T-helper 9 cell (primary cell): Measurements from ENCODE around the gene OR6B1.
"Not testable (repeated sequence)": the region's sequence is repeated elsewhere in the genome, so short reads cannot be mapped to it uniquely, and the experiment has no call there.

Source experiments
- DNase-seq: peaks from one replicate; pipeline ENCODE4 v3.0.0-alpha.2; 2020

The OR6B1 gene

DNA sequence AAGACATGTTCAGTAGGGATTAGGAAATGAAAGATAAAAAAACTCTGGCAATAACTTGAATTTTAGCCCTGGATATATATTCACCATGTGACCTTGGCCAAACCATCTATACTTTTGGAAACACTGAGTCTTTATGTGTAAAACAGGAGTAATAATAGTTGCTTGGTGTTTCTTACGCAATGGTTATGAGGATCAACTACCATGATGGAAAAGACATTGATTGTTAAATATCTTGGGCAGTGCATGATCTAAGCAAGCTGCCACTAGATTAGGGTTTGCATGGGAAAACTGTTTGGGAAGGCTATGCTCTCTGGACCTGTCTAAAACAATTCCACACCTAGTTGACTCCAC, 6.5 kb downstream of the OR6B1 start:
- DNase-seq, result no peak

DNA sequence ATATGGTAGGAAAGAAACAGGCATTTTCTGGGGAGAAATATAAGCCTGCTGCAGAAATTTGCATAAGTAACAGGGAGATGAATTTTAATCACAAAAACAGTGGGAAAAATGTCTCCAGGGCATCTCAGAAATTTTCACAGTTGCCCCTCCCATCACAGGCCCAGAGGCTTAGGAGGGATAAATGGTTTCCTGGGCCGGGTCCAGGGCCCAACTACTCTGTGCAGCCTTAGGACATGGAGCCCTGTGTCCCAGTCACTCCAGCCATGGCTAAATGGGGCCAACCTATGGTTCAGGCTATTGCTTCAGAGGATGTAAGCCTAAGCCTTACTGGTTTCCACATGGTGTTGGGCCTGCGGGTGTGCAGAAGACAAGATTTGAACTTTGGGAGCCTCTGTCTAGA, 9.2 kb downstream of the OR6B1 start:
- DNase-seq, result no peak

DNA sequence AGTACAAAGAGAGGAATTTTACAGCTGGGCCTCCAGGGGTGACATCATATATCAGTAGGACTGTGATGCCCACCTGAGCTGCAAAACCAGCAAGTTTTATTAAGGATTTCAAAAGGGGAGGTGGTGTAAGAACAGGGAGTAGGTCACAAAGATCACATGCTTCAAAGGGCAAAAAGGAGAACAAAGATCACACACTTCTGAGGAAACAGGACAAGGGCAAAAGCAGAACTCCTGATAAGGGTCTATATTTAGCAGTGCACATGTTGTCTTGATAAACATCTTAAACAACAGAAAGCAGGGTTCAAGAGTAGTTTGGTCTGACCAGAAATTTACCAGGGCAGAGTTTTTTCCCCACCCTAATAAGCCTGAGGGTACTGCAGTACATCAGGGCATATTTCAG, 9.9 kb downstream of the OR6B1 start:
- not testable (repeated sequence) for DNase-seq

DNA sequence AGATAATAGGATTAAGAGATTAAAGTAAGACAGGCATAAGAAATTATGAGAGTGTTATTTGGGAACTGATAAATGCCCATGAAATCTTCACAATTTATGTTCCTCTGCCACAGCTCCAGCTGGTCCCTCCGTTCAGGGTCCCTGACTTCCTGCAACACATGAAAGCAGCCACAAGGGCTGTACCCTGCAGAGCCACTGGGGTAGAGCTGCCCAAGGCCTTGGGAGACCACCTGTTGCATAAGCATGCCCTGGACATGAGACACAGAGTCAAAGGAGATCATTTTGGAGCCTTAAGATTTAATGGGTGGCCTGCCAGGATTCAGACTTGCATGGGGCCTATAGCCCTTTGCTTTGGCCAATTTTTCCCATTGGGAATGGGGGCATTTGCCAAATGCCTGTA, 10.7 kb downstream of the OR6B1 start:
- not testable (repeated sequence) for DNase-seq

DNA sequence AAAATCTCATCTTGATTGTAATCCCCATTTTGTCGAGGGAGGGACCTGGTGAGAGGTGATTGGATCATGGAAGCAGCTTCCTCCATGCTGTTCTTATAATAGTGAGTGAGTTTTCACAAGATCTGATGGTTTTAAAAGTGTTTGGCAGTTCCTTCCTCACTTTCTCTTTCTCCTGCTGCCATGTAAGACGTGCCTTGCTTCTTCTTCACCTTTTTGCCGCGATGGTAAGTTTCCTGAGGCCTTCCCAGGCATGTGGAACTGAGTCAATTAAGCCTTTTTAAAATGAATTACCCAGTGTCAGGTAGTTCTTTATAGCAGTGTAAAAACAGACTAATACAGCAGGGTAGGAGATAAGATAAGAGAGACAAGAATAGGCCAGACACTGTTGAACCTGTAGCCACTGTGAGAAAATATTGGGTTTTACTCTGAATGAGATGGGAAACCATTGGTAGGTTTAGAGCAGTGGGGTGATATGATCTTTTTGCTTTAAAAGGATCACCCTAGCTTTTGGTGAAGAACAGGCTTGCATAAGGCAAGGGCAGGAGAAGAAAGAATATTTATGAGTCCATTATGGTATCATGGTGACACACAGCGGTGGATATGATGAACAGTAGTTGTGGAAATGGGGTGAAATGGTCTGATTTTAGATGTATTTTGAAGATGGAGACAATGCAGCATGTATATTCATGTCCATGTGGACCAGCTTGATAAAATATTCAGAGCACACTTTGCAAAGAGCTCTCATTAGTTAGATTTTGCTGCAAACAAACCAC, 11.5 kb downstream of the OR6B1 start:
- no peak for DNase-seq

DNA sequence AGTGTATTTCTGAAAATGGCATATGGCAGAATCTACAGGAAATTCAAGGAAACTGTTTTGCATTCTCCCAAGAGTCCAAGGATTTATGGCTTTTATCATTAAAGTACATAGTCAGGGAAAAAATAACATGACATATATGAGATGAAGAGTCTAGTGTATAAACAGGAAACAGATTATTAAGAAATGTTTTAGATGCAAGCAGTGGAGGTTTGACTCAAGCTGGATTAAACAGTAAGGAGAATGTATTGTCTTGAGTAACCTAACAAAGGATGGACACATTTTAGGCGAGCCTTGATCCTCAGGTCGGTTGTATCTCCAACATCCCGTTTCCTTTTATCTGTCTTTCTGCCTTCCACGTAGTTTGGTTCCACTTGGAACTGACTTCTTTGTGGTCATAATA, 17.9 kb downstream of the OR6B1 start:
- DNase-seq, result no peak

DNA sequence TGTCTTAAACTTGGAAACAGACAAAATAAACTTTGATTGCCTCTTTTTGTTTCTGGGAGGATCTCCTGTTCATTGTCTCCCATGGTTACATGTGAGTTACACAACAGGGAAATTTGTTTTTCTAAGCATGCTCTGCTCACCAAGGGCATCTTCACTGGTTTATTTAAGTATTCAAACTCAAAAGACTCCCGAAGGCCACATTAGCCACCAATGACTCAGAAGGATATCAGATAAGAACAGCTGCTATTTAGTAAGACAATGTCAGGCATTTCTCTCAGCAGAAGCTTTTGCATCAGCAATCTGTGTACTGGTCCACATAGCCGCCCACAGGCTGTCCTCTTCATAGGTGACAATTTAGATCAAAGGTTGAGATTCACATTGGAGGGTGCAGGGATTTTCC, 19.3 kb downstream of the OR6B1 start:
- DNase-seq, result no peak

DNA sequence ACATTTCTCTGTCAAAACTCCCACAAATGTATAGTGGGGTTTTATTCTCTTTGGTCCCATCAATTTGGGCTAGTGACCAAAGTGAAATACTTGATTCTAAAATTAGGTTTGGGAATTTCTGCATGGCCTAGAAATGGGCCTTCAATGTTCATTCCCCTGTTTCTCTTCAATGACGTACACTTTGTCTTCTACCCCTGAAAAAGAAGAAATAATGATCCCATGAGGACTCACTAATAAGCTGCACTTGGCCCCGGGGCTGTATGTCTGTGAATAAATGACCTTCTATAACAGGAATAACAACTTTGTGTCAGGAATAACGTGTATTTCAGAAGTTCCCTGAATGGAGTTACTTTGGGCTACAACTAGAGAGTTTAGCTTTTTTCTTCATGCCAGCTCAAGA, 20.2 kb downstream of the OR6B1 start:
- DNase-seq, result no peak

DNA sequence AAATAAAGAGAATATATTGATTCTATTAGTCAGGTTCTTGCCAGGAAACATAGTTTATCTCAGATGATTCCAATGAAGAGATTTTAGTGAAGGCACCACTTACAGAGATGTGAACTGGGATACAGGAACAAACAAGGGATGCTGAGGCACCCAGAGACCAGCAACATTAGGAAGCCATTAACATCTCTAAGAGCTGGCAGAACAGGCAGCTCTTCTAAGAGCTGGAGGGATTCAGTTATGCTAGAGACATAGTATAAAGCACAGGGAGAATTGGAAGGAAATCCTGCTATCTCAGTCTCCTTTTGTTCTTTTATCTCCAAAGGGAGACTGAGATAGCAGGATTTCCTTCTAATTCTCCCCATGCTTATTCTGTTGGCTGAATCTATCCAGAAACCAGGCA, 22.0 kb downstream of the OR6B1 start:
- no peak for DNase-seq

DNA sequence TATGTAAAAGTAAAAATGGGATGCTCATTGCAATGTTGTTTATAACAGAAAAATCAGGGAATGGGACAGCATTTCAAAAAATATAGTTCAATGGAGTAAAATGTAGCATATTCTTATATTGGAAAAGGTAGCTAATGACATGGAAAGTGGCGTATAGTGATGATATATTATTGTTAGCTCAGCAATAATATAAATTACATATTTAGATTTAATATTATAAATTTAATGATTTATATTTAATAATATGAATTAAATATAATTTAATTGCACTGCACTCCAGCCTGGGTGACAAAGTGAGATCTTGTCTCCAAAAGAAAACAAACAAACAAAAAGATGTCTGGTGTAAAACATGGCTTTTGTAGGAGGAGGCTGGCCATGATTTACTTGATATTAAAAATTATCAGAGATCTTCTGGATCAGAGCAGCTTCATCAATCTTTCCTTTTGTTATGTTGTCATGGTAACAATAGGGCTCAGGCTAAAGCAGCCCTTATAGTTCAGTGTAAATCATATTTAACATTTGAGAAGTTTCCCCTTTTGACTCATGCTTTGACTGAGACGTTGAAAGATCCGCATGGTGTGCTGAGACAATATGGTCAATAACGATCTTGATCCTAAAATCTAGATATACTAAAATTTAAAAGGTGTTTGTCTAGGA, 23.2 kb downstream of the OR6B1 start:
- DNase-seq, result no peak

DNA sequence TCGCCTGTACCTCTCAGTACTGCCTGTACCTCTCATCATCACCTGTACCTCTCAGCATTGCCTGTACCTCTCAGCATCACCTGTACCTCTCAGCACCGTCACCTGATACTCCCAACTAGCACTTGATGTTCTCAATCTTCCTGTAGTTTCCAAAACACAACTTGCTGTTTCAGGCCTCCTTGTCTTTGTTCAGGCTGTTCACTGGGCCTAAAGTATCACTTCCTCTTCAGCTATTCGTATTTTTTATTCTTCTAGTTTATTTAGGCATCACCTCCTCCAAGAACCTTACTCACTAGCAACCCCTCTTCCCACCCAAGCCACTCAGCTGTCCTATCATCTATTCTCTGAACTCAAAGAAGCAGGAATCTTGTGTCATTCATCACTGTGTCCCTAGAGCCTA, 24.1 kb downstream of the OR6B1 start:
- no peak for DNase-seq

DNA sequence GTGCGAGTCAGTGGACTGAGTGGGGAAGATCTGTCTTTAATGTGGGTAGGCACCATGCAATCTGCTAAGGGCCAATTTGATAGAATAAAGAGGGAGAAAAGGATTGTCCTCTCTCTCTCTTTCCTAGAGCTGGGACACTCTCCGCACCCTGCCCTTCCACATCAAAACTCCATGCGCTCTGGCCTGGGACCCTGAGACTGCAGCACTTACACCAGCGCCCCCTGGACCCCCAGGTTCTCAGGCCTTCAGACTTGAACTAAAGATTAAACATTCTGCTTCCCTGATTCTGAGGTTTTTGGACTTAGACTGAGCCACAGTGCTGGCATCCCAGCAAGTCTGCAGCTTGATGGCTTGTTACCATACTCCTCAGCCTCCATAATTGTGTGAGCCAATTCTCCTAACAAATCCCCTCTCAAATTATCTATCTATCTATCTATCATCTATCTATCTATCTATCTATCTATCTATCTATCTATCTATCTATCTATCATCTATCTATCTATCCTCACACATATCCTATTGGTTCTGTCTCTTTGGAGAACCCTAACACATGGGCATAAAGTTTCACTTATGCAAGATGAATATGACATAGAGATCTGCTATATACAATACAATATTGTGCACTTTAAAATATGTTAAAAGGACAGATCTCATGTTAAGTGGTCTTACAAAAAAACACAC, 26.2 kb downstream of the OR6B1 start:
- DNase-seq, result no peak

DNA sequence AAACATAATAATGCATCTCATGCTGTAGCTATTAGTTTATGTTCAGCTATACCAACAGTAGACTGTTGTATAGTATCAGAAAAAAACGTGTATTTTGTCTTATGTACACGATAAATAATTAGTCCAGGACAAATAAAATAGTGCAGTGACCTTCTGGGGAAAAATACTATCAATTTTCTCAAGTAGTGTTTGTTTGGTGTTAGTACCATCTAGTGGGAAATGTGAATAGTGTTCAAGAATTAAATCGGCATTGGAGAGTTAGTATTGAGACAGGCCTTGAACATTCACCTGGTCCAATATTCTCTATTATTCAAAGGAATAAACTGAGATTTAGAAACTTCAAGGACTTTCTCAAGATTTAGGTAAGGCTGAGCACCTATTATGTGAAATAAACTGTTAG, 26.9 kb downstream of the OR6B1 start:
- no peak for DNase-seq

DNA sequence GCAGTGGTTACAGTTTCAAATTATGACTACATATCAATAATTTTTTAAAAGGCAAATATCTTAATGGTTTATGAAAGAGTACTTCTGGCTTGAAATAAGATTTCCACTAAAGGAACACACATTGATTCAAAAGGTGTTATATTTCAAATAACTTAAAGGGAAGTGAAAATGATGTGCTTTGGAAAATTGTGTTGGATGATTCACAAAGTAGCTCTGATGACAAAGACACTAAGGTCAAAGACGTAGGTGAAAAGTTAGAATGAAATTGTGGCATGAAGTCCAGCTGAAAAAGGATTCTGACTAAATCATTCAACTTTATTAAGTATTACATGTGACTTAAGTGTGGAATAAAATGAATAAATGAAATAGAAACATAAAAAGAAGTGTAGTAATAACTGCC, 27.9 kb downstream of the OR6B1 start:
- DNase-seq, result no peak

DNA sequence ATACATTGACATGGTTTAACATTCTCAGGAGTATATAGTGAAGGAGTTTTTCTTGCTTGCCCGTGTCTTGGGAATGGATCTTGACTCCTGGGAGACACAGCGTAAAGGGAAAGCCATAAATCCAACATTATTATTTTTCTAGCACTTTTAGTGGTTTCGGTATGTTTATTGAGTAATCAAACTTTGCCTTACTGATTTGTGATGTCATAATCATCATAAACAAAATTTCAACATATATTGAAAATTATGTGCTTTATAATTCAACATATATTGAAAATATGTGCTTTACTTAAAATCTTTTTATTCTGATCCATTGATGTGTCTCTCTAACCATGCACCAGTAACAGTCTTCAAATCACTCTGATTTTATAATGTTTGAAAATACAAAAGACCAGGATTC, 28.4 kb downstream of the OR6B1 start:
- no peak for DNase-seq

DNA sequence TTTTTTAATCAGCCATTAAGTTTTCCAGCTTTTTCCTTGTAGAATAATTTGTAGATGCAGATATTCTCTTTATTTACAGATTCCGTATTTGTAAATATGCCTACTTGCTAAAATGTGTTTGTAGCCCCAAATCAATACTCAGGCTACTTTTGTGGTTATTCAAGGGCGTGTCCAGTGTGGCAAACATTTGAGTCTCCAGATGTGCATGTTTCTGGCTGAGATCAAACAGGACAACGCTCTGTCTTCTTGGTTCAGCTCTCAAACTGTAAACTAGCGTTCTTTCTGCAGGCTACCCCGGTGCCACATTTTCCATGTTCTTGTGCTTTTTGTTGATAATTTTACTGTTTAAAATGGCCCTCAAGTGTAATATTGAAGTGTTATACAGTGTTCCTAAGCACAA, 32.4 kb downstream of the OR6B1 start:
- DNase-seq, result no peak

DNA sequence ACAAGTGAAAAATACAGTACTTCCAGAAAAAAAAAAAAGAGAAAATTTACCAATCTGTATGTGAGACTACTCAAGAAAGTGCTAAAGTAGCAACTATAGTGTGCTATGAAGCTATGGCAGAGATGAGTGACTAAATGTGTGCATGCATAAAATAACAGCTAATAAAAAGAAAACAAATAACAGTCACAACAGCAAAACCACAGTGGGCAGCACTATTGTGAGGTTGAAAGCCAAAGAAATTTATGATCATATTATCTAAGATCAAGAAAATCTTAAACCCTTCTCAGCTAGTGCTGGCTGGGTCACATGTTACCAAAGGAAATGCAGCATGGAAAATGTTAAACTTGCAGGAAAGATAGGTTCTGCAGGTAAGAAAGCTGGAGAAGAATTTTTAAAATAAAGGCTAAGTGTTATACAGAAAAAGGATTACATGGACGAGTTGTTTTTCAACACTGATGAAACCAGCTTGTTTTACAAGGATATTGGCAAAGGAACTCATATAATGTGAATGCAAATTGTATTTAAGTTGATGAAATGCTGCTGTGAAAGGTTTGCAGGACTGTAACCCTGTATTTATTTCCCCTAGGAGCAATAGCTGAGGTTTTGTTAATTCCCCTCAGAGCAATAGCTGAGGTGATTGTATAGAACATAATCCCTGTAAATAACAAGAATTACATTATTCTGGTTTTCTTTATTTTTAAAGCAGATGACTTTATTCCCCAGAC, 33.0 kb downstream of the OR6B1 start:
- no peak for DNase-seq

DNA sequence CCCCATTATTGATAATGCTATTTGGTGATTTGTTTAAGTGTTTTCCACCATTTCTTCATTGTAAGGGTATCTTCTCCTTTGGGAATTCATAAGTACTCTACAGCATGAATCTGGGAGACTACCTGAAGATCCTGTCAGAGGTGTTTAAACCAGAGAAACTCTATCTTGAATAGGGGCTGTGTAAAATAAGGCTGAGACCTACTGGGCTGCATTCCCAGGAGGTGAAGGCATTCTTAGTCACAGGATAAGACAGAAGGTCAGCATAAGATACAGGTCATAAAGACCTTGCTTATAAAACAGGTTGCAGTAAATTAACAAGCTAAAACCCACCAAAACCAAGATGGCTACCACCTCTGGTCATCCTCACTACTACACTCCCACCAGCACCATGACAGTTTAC, 35.3 kb downstream of the OR6B1 start:
- DNase-seq, result no peak

DNA sequence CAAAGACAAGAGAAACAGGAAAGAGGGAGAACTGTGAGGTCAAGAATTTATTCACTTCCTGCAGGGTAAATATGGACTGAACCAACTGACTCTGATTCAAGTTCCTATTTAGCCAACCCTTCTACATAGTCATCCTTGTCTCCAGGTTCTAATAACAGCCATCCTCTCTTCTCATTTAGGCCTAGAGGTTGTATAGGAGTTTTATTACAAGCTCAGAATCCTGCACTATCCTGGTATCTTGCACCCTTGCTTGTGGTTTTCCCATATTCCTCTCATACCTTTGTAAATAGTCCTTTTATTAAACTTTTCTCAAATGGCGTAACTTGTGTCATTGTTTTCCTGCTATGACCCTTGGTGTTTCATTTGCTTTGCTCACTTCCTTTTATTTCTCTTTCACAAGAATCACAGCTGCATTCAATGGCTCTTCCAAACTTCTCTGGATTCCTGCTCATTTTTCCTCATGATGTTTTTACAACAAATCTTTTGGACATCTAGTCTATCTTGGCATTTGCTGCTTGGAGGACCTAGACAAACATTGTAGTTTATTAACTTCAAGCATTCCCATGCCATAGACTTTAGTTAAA, 36.3 kb downstream of the OR6B1 start:
- no peak for DNase-seq

DNA sequence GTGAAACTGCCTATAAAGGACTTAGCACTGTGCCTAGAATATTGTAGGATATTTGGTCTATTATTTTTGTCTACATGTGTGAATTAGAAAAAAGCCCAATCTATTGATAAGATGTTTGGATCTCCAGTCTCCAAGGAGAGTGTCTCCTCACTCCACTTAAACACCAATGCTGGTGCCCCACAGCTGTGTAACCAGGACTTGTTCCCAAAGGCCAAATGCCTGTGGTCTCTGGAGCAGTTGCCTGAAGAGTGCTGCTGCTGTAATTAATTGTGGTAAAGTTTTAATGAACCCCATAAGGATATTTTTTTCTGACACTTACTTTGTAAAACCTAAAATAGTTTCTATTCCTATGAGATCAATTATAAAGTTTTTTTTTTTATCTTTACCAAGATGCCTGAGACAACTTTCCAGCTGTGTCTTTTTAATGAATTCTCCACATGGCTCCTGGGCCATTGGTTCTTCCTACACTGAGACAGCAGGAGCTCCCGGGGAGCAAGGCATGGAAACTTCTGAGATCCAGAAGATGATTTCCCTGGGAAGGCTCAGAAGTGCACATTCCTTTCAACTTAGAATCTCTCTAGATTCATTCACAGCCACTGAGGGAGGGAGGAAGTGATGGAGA, 37.4 kb downstream of the OR6B1 start:
- DNase-seq, result no peak

DNA sequence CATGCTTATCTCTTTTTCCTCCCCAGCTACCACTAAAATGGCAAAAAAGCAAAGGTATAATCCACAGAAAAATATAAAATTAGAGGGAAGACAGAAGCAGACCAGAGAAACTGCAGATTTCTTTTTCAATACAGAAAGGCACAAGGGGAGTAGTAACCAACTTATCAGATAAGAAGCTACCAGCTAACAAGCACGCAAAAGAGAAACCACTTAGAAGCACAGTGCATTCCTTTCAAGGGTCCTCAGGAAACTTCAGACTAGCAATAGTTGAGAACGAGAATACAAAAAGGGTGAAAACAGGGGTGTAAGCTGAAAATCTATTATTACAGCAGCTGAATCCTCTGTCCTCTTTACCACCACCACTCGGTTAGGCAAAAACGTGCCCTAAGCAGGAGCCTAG, 38.8 kb downstream of the OR6B1 start:
- DNase-seq, result no peak

DNA sequence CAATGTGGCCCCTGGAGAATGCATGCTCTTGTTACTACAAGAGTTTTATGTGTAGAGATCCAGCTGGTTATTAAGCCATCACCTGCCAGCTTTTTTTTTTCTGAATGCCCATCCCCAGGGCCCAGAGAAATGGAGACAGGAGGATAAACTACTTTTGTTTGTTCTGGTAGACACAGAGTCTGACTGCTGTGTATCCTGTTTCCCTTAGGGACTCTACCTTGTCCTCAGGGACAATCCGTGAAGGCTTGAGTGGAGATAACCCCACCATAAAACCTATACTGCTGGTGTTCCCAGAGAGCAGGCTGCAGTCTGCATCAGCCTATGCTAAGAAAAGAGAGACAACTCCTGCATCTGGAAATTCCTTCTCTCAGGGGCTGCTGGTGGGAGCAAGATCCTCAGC, 48.5 kb downstream of the OR6B1 start, which contains the start of gene OR2A5:
OR2A5 (plus strand) TSS at position 301 of the 400 bp plus-strand sequence. CDS start 1,454 bp downstream, outside the sequence.
- no peak for DNase-seq

DNA sequence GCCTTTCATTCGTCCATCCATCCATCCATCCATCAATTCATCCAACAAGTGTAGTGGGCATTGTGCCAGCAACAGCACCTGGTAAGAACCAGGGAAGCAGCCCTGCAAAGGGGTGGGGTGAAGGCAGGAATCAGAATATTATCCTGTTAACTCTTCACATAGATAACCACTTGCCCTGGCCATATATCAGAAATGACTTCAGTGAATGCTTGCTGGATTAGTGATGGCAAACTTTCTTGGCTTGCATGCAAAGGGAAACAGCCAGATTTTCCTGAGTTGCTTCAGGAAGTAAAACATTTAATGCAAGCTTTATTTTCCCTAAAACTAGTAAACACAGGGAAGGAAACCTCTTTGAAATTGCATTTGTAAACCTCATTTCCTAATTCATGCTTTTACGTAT, 49.4 kb downstream of the OR6B1 start:
- DNase-seq, result no peak
